Erythroblast (primary cell): ENCODE measurements around the gene CAMSAP1.
"Not testable (repeated sequence)": the region's sequence is repeated elsewhere in the genome, so short reads cannot be mapped to it uniquely, and the experiment has no call there.

ENCODE experiments used
- GATA1 ChIP-seq: IDR thresholded peaks from 2 replicates; pipeline ENCODE4 v1.6.1; 2011; ENCODE audit warnings: low read depth, mild to moderate bottlenecking, control low read depth, low read length, moderate library complexity
- POLR2A ChIP-seq: IDR thresholded peaks from 2 replicates; pipeline ENCODE4 v1.6.1; 2011; ENCODE audit warnings: mild to moderate bottlenecking, low read length

DNA sequence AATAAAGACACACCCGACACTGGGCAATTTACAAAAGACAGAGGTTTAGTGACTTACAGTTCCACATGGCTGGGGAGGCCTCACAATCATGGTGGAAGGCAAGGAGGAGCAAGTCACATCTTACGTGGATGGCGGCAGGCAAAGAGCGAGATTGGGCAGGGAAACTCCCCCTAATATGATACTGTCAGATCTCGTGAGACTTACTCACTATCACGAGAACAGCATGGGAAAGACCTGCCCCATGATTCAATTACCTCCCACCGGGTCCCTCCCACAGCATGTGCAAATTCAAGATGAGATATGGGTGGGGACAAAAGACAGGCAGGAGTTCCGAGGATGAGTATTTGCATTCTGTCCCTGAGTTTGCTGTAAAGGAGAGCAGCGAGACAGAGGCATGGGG lies 3.9 kb upstream of the CAMSAP1 start:
- not testable (repeated sequence) for TF ChIP-seq POLR2A, GATA1
